Thyroid gland (tissue), 4 donors: ENCODE measurements around the gene HDAC5. TPM values are rescaled to one million over a fixed set of nuclear protein-coding genes. Genes with fewer than 3 reads are reported as not detected.

ENCODE experiments used
- DNase-seq, 2 donors: peaks; one replicate each; pipeline ENCODE4 v3.0.0-alpha.2; 2019
- H3K27ac ChIP-seq, 3 donors: fragments of 200-600 bp; sonication (generic); 1 replicate in 2 of 3; 2 replicates in 1 of 3; pipeline ENCODE4 v1.5.1; 2016 to 2019; ENCODE audit warnings: mild to moderate bottlenecking in 1 of 3, moderate library complexity in 1 of 3
- H3K27me3 ChIP-seq: fragments of 200-600 bp; sonication (generic); one replicate; pipeline ENCODE4 v1.5.1; 2019
- H3K36me3 ChIP-seq, 2 donors: fragments of 200-600 bp; sonication (generic); one replicate each; pipeline ENCODE4 v1.5.1; 2016 to 2019
- H3K4me1 ChIP-seq, 2 donors: fragments of 200-600 bp; sonication (generic); one replicate each; pipeline ENCODE4 v1.5.1; 2017 to 2019
- H3K4me3 ChIP-seq, 3 donors: fragments of 200-600 bp; sonication (generic); replicated peaks in 1 of 3; 1 replicate in 2 of 3; 2 replicates in 1 of 3; pipeline ENCODE4 v1.5.1; 2016; ENCODE audit warnings: mild to moderate bottlenecking in 1 of 3
- H3K9me3 ChIP-seq: fragments of 200-600 bp; sonication (generic); one replicate; pipeline ENCODE4 v1.5.1; 2017
- CTCF ChIP-seq, 6 experiments: fragments of 200-600 bp in 3 of 6; fragments of 450-650 bp in 3 of 6; sonication (generic) in 3 of 6; IDR thresholded peaks; one replicate each; pipeline ENCODE4 v1.5.1; 2016 to 2019; ENCODE audit warnings: antibody characterized with exemption in 6 of 6, mild to moderate bottlenecking in 2 of 6, inconsistent platforms in 1 of 6, moderate library complexity in 1 of 6
- POLR2A ChIP-seq, 2 donors: fragments of 450-650 bp; IDR thresholded peaks; one replicate each; pipeline ENCODE4 v1.6.1; 2017; ENCODE audit warnings: antibody characterized with exemption in 2 of 2, mild to moderate bottlenecking in 2 of 2, moderate library complexity in 1 of 2
- WGBS, 2 donors: methylation state at CpG; one replicate each; pipeline ENCODE4 v1.1.5; 2017; 5-methylcytosine and 5-hydroxymethylcytosine counted together
- intact Hi-C: fragments of 100-400 bp; cut with DNase I; formaldehyde crosslinking; loops from one replicate; pipeline ENCODE4 v1.15.1; 2023
- total RNA-seq, 4 donors: library from RNA; depleted of rRNA; stranded (reverse); fragments of >200 nt; gene quantifications; one replicate each; pipeline ENCODE4 v1.2.3, GENCODE V29; 2016

Gene HDAC5
- total RNA-seq, 4 donors from 2014 or later: 69.5 to 142 (median 107) TPM

GRCh38 chr17:44045486-44045885 is 78.0 kb downstream of the HDAC5 start:
- no peak for DNase-seq
- intact Hi-C loops: no loop called here
- H3K27ac ChIP-seq: no peak overlapping the region
- H3K36me3 ChIP-seq: peaks cover 6 to 17% of the 10 kb centered on the region in 2 donors
- no peak overlapping the region for H3K4me3 ChIP-seq
- no peak for TF ChIP-seq CTCF (IDR thresholded peaks at IDR 0.05)
- H3K9me3 ChIP-seq: no peaks in the 10 kb centered on the region
- H3K27me3 ChIP-seq: no peaks in the 10 kb centered on the region
- H3K4me1 ChIP-seq: peaks cover 8 to 16% of the 10 kb centered on the region in 2 donors
- WGBS, 2 donors: 95 to 96% methylated on average over 4 of the region's 4 CpGs

DNA sequence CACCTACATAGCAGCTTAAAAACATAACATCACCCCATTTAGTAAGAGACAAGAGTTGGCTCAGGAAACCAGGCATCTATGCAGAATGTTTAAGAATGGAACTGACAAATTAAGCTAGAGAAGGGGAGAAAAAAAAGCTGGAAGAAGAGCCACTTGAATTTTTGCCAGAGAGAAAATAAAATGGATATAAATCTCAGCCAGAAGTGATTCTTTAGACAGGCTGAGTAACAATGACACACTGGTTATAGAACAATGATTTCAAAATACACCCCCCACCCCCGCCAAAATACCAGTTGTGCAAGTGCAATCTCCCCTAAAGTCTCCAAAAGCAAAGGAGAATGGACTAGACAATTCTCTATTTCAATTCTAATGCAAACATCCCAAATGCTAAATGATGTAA is 79.4 kb downstream of the HDAC5 start:
- WGBS, 2 donors: 64 to 70% methylated on average over 1 of the region's 1 CpG
- peaks cover 2 to 10% of the 10 kb centered on the region in 2 donors for H3K36me3 ChIP-seq
- TF ChIP-seq POLR2A (IDR thresholded peaks at IDR 0.05) (no peak), CTCF (IDR thresholded peaks at IDR 0.05) (no peak)
- DNase-seq: no peak
- intact Hi-C loops: loop anchor here (5.0 kb wide), 1 partner anchor 102 kb away; the partner anchor contains the start of gene PPY
- peaks cover 15 to 26% of the 10 kb centered on the region in 2 donors for H3K4me1 ChIP-seq
- H3K4me3 ChIP-seq: no peak overlapping the region
- no peaks in the 10 kb centered on the region for H3K9me3 ChIP-seq
- H3K27me3 ChIP-seq: no peaks in the 10 kb centered on the region
- no peak overlapping the region for H3K27ac ChIP-seq

- DNase-seq: no peak
- TF ChIP-seq CTCF (IDR thresholded peaks at IDR 0.05) (no peak), POLR2A (IDR thresholded peaks at IDR 0.05) (no peak)
- Histone ChIP-seq H3K4me3 (no peak overlapping the region), H3K27me3 (no peaks in the 10 kb centered on the region), H3K4me1 (peaks cover 15 to 26% of the 10 kb centered on the region in 2 donors), H3K9me3 (no peaks in the 10 kb centered on the region), H3K27ac (peak overlapping the region in 1 of 3 donors; percentile 30), H3K36me3 (peaks cover 4% of the 10 kb centered on the region in 2 donors)
- 59 to 71% methylated on average over 4 of the region's 4 CpGs for WGBS, 2 donors
- intact Hi-C loops: loop anchor here (5.0 kb wide), 1 partner anchor 101 kb away; the partner anchor contains the start of gene PPY
These were observed 80.2 kb downstream of the HDAC5 start for GRCh38 chr17:44043272-44043696.

DNA sequence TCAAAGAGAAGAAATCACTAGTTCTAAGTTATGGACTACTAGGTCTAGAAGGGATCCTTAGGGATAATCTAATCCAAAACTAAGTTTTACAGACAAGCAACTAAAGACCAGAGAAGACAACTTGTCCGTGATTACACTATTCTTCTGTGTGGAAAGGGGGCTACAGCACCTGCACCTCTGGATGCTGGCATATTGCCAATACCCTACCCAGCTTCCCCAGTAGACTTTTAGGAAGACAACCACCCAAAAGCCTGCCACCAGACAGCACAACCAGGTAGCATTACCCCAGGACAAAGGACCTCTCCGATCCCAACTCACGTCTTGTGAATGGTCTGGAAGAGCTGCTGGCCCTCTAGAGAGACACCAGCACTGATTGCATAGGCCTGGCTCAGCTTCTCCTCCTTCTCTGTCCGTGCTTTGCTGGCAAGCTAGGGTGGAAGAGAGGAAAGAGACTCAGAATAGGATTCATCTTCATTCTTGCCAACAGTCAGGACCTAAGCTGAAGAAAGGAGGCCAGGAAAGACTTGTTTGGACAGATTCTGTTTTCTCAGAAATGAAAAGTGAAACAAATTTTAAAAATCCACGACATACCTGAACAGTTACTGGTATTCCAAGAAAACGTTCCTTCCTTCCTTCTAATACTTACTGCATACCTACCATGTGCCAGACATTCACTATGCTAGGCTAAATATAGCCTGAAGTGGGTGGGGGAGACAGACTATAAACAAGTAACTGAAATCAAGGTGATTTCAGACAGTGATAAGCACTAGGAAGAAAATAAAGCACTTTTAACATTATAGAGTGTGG is 83.4 kb downstream of the HDAC5 start:
- peak in 1 of 2 donors; percentile 22 for DNase-seq
- peaks cover 15 to 26% of the 10 kb centered on the region in 2 donors for H3K4me1 ChIP-seq
- peaks cover 17 to 18% of the 10 kb centered on the region in 2 donors for H3K36me3 ChIP-seq
- H3K9me3 ChIP-seq: no peaks in the 10 kb centered on the region
- TF ChIP-seq POLR2A (IDR thresholded peaks at IDR 0.05): no peak
- TF ChIP-seq CTCF (IDR thresholded peaks at IDR 0.05): no peak
- intact Hi-C loops: loop anchor here (5.0 kb wide), 1 partner anchor 98 kb away; the partner anchor contains the start of gene PPY
- peak overlapping the region; percentile 8 to 80 (median 54) for H3K27ac ChIP-seq
- H3K4me3 ChIP-seq: no peak overlapping the region
- H3K27me3 ChIP-seq: no peaks in the 10 kb centered on the region
- WGBS, 2 donors: 63 to 65% methylated on average over 6 of the region's 6 CpGs

DNA sequence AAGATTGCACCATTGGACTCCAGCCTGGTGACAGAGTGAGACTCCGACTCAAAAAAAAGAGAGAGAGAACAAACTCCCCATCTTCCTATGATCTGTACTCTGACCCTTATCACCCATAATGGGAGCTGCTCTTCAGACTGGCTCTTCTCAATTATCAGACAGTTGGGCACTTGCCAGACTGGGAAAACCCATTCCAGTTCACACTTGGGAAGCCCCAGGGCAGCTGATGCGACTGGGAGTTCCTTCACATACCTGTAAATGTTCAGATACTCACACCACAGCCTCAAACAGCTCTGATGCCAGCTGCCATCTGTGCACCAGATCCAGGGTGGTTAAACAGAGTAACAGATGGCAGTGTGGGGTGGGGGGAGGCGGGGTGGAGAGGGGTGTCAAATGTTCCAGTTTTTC is 84.8 kb downstream of the HDAC5 start:
- intact Hi-C loops: no loop called here
- DNase-seq: peak in 1 of 2 donors; percentile 4
- TF ChIP-seq POLR2A (IDR thresholded peaks at IDR 0.05) (no peak), CTCF (IDR thresholded peaks at IDR 0.05) (no peak)
- WGBS, 2 donors: 91 to 97% methylated on average over 3 of the region's 3 CpGs
- Histone ChIP-seq H3K4me3 (no peak overlapping the region), H3K9me3 (no peaks in the 10 kb centered on the region), H3K36me3 (peaks cover 18 to 20% of the 10 kb centered on the region in 2 donors), H3K27me3 (no peaks in the 10 kb centered on the region), H3K27ac (peak overlapping the region in 1 of 3 donors; percentile 2), H3K4me1 (peaks cover 24 to 34% of the 10 kb centered on the region in 2 donors)
